Measurements from ENCODE around the gene DCST1. TPM values are rescaled to one million over a fixed set of nuclear protein-coding genes. Genes with fewer than 3 reads are reported as not detected.

DCST1 gene
- total RNA-seq, 2 donors from 2014 or later, result not detected

DNA sequence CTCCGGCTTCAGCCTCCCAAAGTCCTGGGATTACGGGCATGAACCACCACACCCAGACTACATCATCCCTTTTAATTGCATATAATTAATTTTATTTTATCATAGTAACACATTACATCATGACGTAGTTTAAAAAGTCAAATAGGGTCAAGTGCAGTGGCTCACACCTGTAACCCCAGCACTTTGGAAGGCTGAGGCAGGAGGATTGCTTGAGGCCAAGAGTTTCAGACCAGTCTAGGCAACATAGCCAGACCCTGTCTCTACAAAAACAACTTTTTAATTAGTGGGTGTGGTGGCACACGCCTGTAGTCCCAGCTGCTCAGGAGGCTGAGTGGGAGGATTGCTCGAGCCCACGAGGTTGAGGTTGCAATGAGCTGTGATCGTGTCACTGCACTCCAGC is 65.7 kb downstream of the DCST1 start:
- no peak for ATAC-seq
- no peaks in the 10 kb centered on the region for H3K36me3 ChIP-seq (replicated peaks in 1 of 2; ENCODE audit: insufficient read depth in 1 of 2, low read depth in 2 of 2)
- no peaks in the 10 kb centered on the region for H3K9me3 ChIP-seq
- H3K4me1 ChIP-seq, result peaks cover 3% of the 10 kb centered on the region
- WGBS, 2 donors, result 82 to 83% methylated on average over 5 to 7 of the region's 7 CpGs
- DNase-seq, result no peak
- intact Hi-C loops (cut with DNase I), result no loop called here
- TF ChIP-seq POLR2A (IDR thresholded peaks at IDR 0.05), result no peak
- no peak for TF ChIP-seq CTCF (IDR thresholded peaks at IDR 0.05)
- no peaks in the 10 kb centered on the region for H3K27me3 ChIP-seq
- H3K4me3 ChIP-seq, result no peak overlapping the region
- no peak overlapping the region for H3K27ac ChIP-seq

Other genes starting within 250 kb of the DCST1 start
- 1 to 10 TPM in 1 of 2 donors, under 1 TPM in 1; 0.33 to 1.6 TPM for gene KCNN3, start 163.5 kb upstream of the DCST1 start, total RNA-seq
- 10 to 100 TPM in 1 of 2 donors, 1 to 10 TPM in 1; 7.0 to 18.5 TPM for gene PMVK, start 97.1 kb upstream of the DCST1 start, total RNA-seq
- gene PBXIP1, start 77.7 kb upstream of the DCST1 start, total RNA-seq, result 10 to 100 TPM; 26.0 to 60.7 TPM
- gene PYGO2, start 72.0 kb upstream of the DCST1 start, total RNA-seq, result 10 to 100 TPM; 10.9 to 15.2 TPM
- gene SHC1, start 63.1 kb upstream of the DCST1 start, total RNA-seq, result 10 to 100 TPM; 38.1 to 45.5 TPM
- 10 to 100 TPM; 15.6 to 29.0 TPM for gene CKS1B, start 59.1 kb upstream of the DCST1 start, total RNA-seq
- 10 to 100 TPM; 10.1 to 51.4 TPM for gene FLAD1, start 50.5 kb upstream of the DCST1 start, total RNA-seq
- gene LENEP, start 40.2 kb upstream of the DCST1 start, total RNA-seq, result not detected
- 10 to 100 TPM; 30.1 to 34.3 TPM for gene ZBTB7B, start 31.0 kb upstream of the DCST1 start, total RNA-seq
- gene DCST2, start within 50 bp of the DCST1 start, total RNA-seq, result 1 to 10 TPM in 1 of 2 donors, under 1 TPM in 1; 0.33 to 1.8 TPM
- 10 to 100 TPM; 37.2 to 48.5 TPM for gene ADAM15, start 17.5 kb downstream of the DCST1 start, total RNA-seq
- gene EFNA4, start 29.9 kb downstream of the DCST1 start, total RNA-seq, result 1 to 10 TPM; 4.7 to 5.6 TPM
- gene EFNA3, start 45.0 kb downstream of the DCST1 start, total RNA-seq, result 1 to 10 TPM in 1 of 2 donors, not detected in 1; 1.8 TPM
- gene EFNA1, start 94.1 kb downstream of the DCST1 start, total RNA-seq, result 10 to 100 TPM; 10.5 to 20.2 TPM
- gene SLC50A1, start 102.0 kb downstream of the DCST1 start, total RNA-seq, result 10 to 100 TPM; 13.7 to 25.7 TPM
- gene DPM3, start 106.7 kb downstream of the DCST1 start, total RNA-seq, result 100 to 1,000 TPM in 1 of 2 donors, 1 to 10 TPM in 1; 6.2 to 106 TPM
- 10 to 100 TPM; 46.4 to 71.5 TPM for gene KRTCAP2, start 139.5 kb downstream of the DCST1 start, total RNA-seq
- gene TRIM46, start 140.0 kb downstream of the DCST1 start, total RNA-seq, result under 1 TPM in 1 of 2 donors, not detected in 1; 0.26 TPM
- 10 to 100 TPM; 15.0 to 21.1 TPM for gene THBS3, start 174.1 kb downstream of the DCST1 start, total RNA-seq
- gene MTX1, start 174.9 kb downstream of the DCST1 start, total RNA-seq, result 10 to 100 TPM in 1 of 2 donors, 1 to 10 TPM in 1; 5.9 to 16.3 TPM
- gene ENTREP3, start 221.7 kb downstream of the DCST1 start, total RNA-seq, result 10 to 100 TPM in 1 of 2 donors, 1 to 10 TPM in 1; 6.2 to 12.2 TPM
- 10 to 100 TPM; 36.8 to 38.9 TPM for gene SCAMP3, start 228.5 kb downstream of the DCST1 start, total RNA-seq
- 10 to 100 TPM; 36.6 to 40.7 TPM for gene CLK2, start 239.7 kb downstream of the DCST1 start, total RNA-seq
- 1 to 10 TPM; 1.3 to 2.9 TPM for gene HCN3, start 243.6 kb downstream of the DCST1 start, total RNA-seq

All from body of pancreas (tissue), 4 donors.